ENCODE measurements around the gene VWF. TPM values are rescaled to one million over a fixed set of nuclear protein-coding genes. Genes with fewer than 3 reads are reported as not detected.

Gene VWF
- total and polyA plus RNA-seq, 2 experiments from 2014 or later: 0.42 to 0.56 TPM

- H3K4me3 ChIP-seq: no peak overlapping the region
- no peak overlapping the region for H3K4me2 ChIP-seq
- no peaks in the 10 kb centered on the region for H3K79me2 ChIP-seq (replicated peaks; ENCODE audit: insufficient read depth)
- H3K4me1 Mint-ChIP-seq: peaks cover 5% of the 10 kb centered on the region
- H4K20me1 ChIP-seq (replicated peaks; ENCODE audit: insufficient read depth): no peaks in the 10 kb centered on the region
- no peak overlapping the region for H3K4me3 Mint-ChIP-seq
- H3K27ac ChIP-seq (ENCODE audit: low read depth): no peak overlapping the region
- peak overlapping the region; percentile 91 for H2AFZ ChIP-seq
- no peaks in the 10 kb centered on the region; the same call in 2 of the 3 replicates for H3K9me3 Mint-ChIP-seq
- H3K9me2 ChIP-seq (ENCODE audit: insufficient read depth): no peaks in the 10 kb centered on the region
- H3K36me3 Mint-ChIP-seq (ENCODE audit: low read depth): no peaks in the 10 kb centered on the region
- H3K27me3 ChIP-seq (ENCODE audit: insufficient read depth): no peaks in the 10 kb centered on the region
- DNase-seq (ENCODE audit: low spot score) (no peak), ATAC-seq (peak; percentile 25; the same call in 2 of the 3 replicates)
- TF ChIP-seq POLR2AphosphoS5 (IDR thresholded peaks at IDR 0.05; ENCODE audit: low read depth): no peak
- TF ChIP-seq CREB1 (CRISPR knock-in tag; IDR thresholded peaks at IDR 0.05; ENCODE audit: low read depth): no peak
- TF ChIP-seq ZNF114 (CRISPR knock-in tag; IDR thresholded peaks at IDR 0.05): no peak
- no peak for TF ChIP-seq EZH2 (IDR thresholded peaks at IDR 0.05; ENCODE audit: low read depth, unreplicated experiment)
- H3F3A ChIP-seq (replicated peaks; ENCODE audit: low read depth): no peaks in the 10 kb centered on the region
- H3K27ac Mint-ChIP-seq: peak overlapping the region; percentile 74
- H3K4me1 ChIP-seq (ENCODE audit: insufficient read depth): no peaks in the 10 kb centered on the region
- H3K36me3 ChIP-seq (ENCODE audit: insufficient read depth): no peaks in the 10 kb centered on the region
- H3K27me3 Mint-ChIP-seq (ENCODE audit: insufficient read depth, low read depth, poor library complexity): peaks cover 11% of the 10 kb centered on the region
Measured at GRCh38 chr12:6116471-6117021, 7.9 kb downstream of the VWF start.

- Mint-ChIP-seq H3K27ac (no peak overlapping the region), H3K27me3 (ENCODE audit: insufficient read depth, low read depth, poor library complexity) (peaks cover 10% of the 10 kb centered on the region), H3K9me3 (no peaks in the 10 kb centered on the region; the same call in 2 of the 3 replicates), H3K4me1 (peaks cover 5% of the 10 kb centered on the region), H3K4me3 (no peak overlapping the region), H3K36me3 (ENCODE audit: low read depth) (no peaks in the 10 kb centered on the region)
- DNase-seq (ENCODE audit: low spot score) (no peak), ATAC-seq (no peak)
- Histone ChIP-seq H3F3A (replicated peaks; ENCODE audit: low read depth) (no peaks in the 10 kb centered on the region), H3K27ac (ENCODE audit: low read depth) (no peak overlapping the region), H3K4me1 (ENCODE audit: insufficient read depth) (no peaks in the 10 kb centered on the region), H3K79me2 (replicated peaks; ENCODE audit: insufficient read depth) (no peaks in the 10 kb centered on the region), H3K36me3 (ENCODE audit: insufficient read depth) (no peaks in the 10 kb centered on the region), H3K27me3 (ENCODE audit: insufficient read depth) (no peaks in the 10 kb centered on the region), H3K4me2 (no peak overlapping the region), H3K4me3 (no peak overlapping the region), H3K9me2 (ENCODE audit: insufficient read depth) (0 out of 2 replicates have a peak, but pooled peaks cover under 1% of the 10 kb centered on the region), H2AFZ (peak overlapping the region; percentile 91; the same call in 1 of the 2 replicates), H4K20me1 (replicated peaks; ENCODE audit: insufficient read depth) (no peaks in the 10 kb centered on the region)
- TF ChIP-seq NANOG (IDR thresholded peaks at IDR 0.05; ENCODE audit: borderline replicate concordance) (no peak), EZH2phosphoT487 (IDR thresholded peaks at IDR 0.05; ENCODE audit: unreplicated experiment) (no peak)
Measured at GRCh38 chr12:6115389-6115788, 9.1 kb downstream of the VWF start.

DNA sequence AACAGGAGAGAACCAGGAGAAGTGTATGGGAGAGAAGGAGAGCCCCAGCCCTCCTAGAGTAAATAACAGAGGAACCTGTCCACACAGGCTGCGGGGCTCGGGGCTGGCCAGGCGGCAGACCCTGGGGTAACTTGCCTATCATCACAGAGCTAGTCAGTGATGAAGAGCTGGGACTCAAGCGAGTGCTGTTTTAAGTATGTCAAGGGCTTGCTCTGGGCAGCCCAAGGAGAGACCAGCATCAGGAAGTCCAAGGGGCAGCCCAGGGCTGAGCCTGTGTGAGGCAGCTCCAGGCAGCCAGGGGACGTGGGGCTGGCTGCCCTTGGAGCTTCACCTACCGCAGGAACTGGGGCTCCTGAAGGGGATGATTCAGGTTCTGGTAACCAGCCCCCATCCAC, 10.0 kb downstream of the VWF start:
- Histone ChIP-seq H3K4me3 (no peak overlapping the region), H3K36me3 (ENCODE audit: insufficient read depth) (no peaks in the 10 kb centered on the region), H3K27ac (ENCODE audit: low read depth) (no peak overlapping the region), H4K20me1 (replicated peaks; ENCODE audit: insufficient read depth) (no peaks in the 10 kb centered on the region), H3F3A (replicated peaks; ENCODE audit: low read depth) (no peaks in the 10 kb centered on the region), H3K4me1 (ENCODE audit: insufficient read depth) (no peaks in the 10 kb centered on the region), H2AFZ (peak overlapping the region; percentile 28; the same call in 1 of the 2 replicates), H3K79me2 (replicated peaks; ENCODE audit: insufficient read depth) (no peaks in the 10 kb centered on the region), H3K4me2 (no peak overlapping the region), H3K27me3 (ENCODE audit: insufficient read depth) (no peaks in the 10 kb centered on the region), H3K9me2 (ENCODE audit: insufficient read depth) (peaks cover 8% of the 10 kb centered on the region; the same call in 1 of the 2 replicates)
- peaks cover 5% of the 10 kb centered on the region for H3K4me1 Mint-ChIP-seq
- H3K27ac Mint-ChIP-seq: no peak overlapping the region
- DNase-seq (ENCODE audit: low spot score): no peak
- H3K4me3 Mint-ChIP-seq: no peak overlapping the region
- no peaks in the 10 kb centered on the region; the same call in 2 of the 3 replicates for H3K9me3 Mint-ChIP-seq
- H3K27me3 Mint-ChIP-seq (ENCODE audit: insufficient read depth, low read depth, poor library complexity): peaks cover 6% of the 10 kb centered on the region
- no peaks in the 10 kb centered on the region for H3K36me3 Mint-ChIP-seq (ENCODE audit: low read depth)
- peak; percentile 27; the same call in 2 of the 3 replicates for ATAC-seq
- TF ChIP-seq JUNB (IDR thresholded peaks at IDR 0.05; ENCODE audit: unreplicated experiment) (no peak), POLR2AphosphoS5 (IDR thresholded peaks at IDR 0.05; ENCODE audit: low read depth) (no peak), EZH2phosphoT487 (IDR thresholded peaks at IDR 0.05; ENCODE audit: unreplicated experiment) (no peak), STAT1 (IDR thresholded peaks at IDR 0.05; ENCODE audit: unreplicated experiment) (no peak), CREB1 (CRISPR knock-in tag; IDR thresholded peaks at IDR 0.05; ENCODE audit: low read depth) (no peak), ZNF462 (CRISPR knock-in tag; IDR thresholded peaks at IDR 0.05) (no peak), ZNF114 (CRISPR knock-in tag; IDR thresholded peaks at IDR 0.05) (no peak), EZH2 (IDR thresholded peaks at IDR 0.05; ENCODE audit: low read depth, unreplicated experiment) (no peak)
